Measurements from ENCODE around the gene BCL2L2.

BCL2L2 gene

GRCh38 chr14:23301288-23301968, 5.2 kb upstream of the BCL2L2 start:
- H3K27ac ChIP-seq (ENCODE audit: low read length) = peak overlapping the region; percentile 99
- H3K27me3 ChIP-seq (ENCODE audit: low read depth, low read length) = no peaks in the 10 kb centered on the region
- no peaks in the 10 kb centered on the region for H3K9me3 ChIP-seq (ENCODE audit: control insufficient read depth in 1 of 2, low read length in 2 of 2)
- H3K4me1 ChIP-seq (ENCODE audit: control insufficient read depth in 1 of 2, insufficient read depth in 2 of 2, low read length in 2 of 2) = peaks cover 13 to 29% of the 10 kb centered on the region in 2 donors
- peaks cover 4 to 24% of the 10 kb centered on the region in 2 donors for H3K36me3 ChIP-seq (ENCODE audit: control insufficient read depth in 1 of 2, insufficient read depth in 2 of 2, low read length in 2 of 2)
- H3K4me3 ChIP-seq (ENCODE audit: low read depth in 1 of 2, low read length in 2 of 2) = peak overlapping the region; percentile 76 to 85

- Histone ChIP-seq H3K36me3 (ENCODE audit: control insufficient read depth in 1 of 2, insufficient read depth in 2 of 2, low read length in 2 of 2) (peaks cover 4 to 24% of the 10 kb centered on the region in 2 donors), H3K27me3 (ENCODE audit: low read depth, low read length) (no peaks in the 10 kb centered on the region), H3K9me3 (ENCODE audit: control insufficient read depth in 1 of 2, low read length in 2 of 2) (no peaks in the 10 kb centered on the region), H3K4me3 (ENCODE audit: low read depth in 1 of 2, low read length in 2 of 2) (peak overlapping the region; percentile 76 to 85), H3K27ac (ENCODE audit: low read length) (peak overlapping the region; percentile 80), H3K4me1 (ENCODE audit: control insufficient read depth in 1 of 2, insufficient read depth in 2 of 2, low read length in 2 of 2) (peaks cover 13 to 29% of the 10 kb centered on the region in 2 donors)
Observed at GRCh38 chr14:23301969-23302289, 4.7 kb upstream of the BCL2L2 start.

GRCh38 chr14:23302290-23303225, 4.1 kb upstream of the BCL2L2 start, which contains the start of gene PPP1R3E:
PPP1R3E (minus strand) TSS chr14:23302859; CDS start chr14:23302576, 283 bp downstream.
- Histone ChIP-seq H3K27ac (ENCODE audit: low read length) (peak within 1 kb of the TSS; percentile 80), H3K4me1 (ENCODE audit: control insufficient read depth in 1 of 2, insufficient read depth in 2 of 2, low read length in 2 of 2) (peaks cover 20 to 33% of the 10 kb centered on the region in 2 donors), H3K27me3 (ENCODE audit: low read depth, low read length) (no peaks in the 10 kb centered on the region), H3K9me3 (ENCODE audit: control insufficient read depth in 1 of 2, low read length in 2 of 2) (no peaks in the 10 kb centered on the region), H3K36me3 (ENCODE audit: control insufficient read depth in 1 of 2, insufficient read depth in 2 of 2, low read length in 2 of 2) (peaks cover 0 to 18% of the 10 kb centered on the region in 2 donors), H3K4me3 (ENCODE audit: low read depth in 1 of 2, low read length in 2 of 2) (peak within 1 kb of the TSS; percentile 76 to 85)

GRCh38 chr14:23307146-23307530, 505 bp downstream of the BCL2L2 start:
- Histone ChIP-seq H3K27me3 (ENCODE audit: low read depth, low read length) (no peaks in the 10 kb centered on the region), H3K36me3 (ENCODE audit: control insufficient read depth in 1 of 2, insufficient read depth in 2 of 2, low read length in 2 of 2) (peaks cover 18 to 22% of the 10 kb centered on the region in 2 donors), H3K9me3 (ENCODE audit: control insufficient read depth in 1 of 2, low read length in 2 of 2) (no peaks in the 10 kb centered on the region), H3K4me3 (ENCODE audit: low read depth in 1 of 2, low read length in 2 of 2) (peak overlapping the region; percentile 67 to 95), H3K27ac (ENCODE audit: low read length) (peak overlapping the region; percentile 97), H3K4me1 (ENCODE audit: control insufficient read depth in 1 of 2, insufficient read depth in 2 of 2, low read length in 2 of 2) (peaks cover 20 to 48% of the 10 kb centered on the region in 2 donors)

GRCh38 chr14:23307687-23308644, 1.3 kb downstream of the BCL2L2 start:
- Histone ChIP-seq H3K36me3 (ENCODE audit: control insufficient read depth in 1 of 2, insufficient read depth in 2 of 2, low read length in 2 of 2) (peaks cover 18 to 22% of the 10 kb centered on the region in 2 donors), H3K27me3 (ENCODE audit: low read depth, low read length) (no peaks in the 10 kb centered on the region), H3K4me1 (ENCODE audit: control insufficient read depth in 1 of 2, insufficient read depth in 2 of 2, low read length in 2 of 2) (peaks cover 20 to 47% of the 10 kb centered on the region in 2 donors), H3K27ac (ENCODE audit: low read length) (peak overlapping the region; percentile 97), H3K9me3 (ENCODE audit: control insufficient read depth in 1 of 2, low read length in 2 of 2) (no peaks in the 10 kb centered on the region), H3K4me3 (ENCODE audit: low read depth in 1 of 2, low read length in 2 of 2) (peak overlapping the region; percentile 67 to 95)

GRCh38 chr14:23308721-23309445, 2.2 kb downstream of the BCL2L2 start:
- Histone ChIP-seq H3K36me3 (ENCODE audit: control insufficient read depth in 1 of 2, insufficient read depth in 2 of 2, low read length in 2 of 2) (peaks cover 18 to 22% of the 10 kb centered on the region in 2 donors), H3K4me3 (ENCODE audit: low read depth in 1 of 2, low read length in 2 of 2) (peak overlapping the region in 1 of 2 donors; percentile 67), H3K27me3 (ENCODE audit: low read depth, low read length) (no peaks in the 10 kb centered on the region), H3K4me1 (ENCODE audit: control insufficient read depth in 1 of 2, insufficient read depth in 2 of 2, low read length in 2 of 2) (peaks cover 20 to 47% of the 10 kb centered on the region in 2 donors), H3K27ac (ENCODE audit: low read length) (no peak overlapping the region), H3K9me3 (ENCODE audit: control insufficient read depth in 1 of 2, low read length in 2 of 2) (no peaks in the 10 kb centered on the region)

GRCh38 chr14:23310546-23310945, 3.9 kb downstream of the BCL2L2 start:
- peaks cover 20 to 47% of the 10 kb centered on the region in 2 donors for H3K4me1 ChIP-seq (ENCODE audit: control insufficient read depth in 1 of 2, insufficient read depth in 2 of 2, low read length in 2 of 2)

GRCh38 chr14:23316300-23316699, 9.7 kb downstream of the BCL2L2 start:
- no peak overlapping the region for H3K27ac ChIP-seq (ENCODE audit: low read length)
- H3K36me3 ChIP-seq (ENCODE audit: control insufficient read depth in 1 of 2, insufficient read depth in 2 of 2, low read length in 2 of 2) = peaks cover under 1 to 6% of the 10 kb centered on the region in 2 donors
- no peaks in the 10 kb centered on the region for H3K27me3 ChIP-seq (ENCODE audit: low read depth, low read length)
- no peak overlapping the region for H3K4me3 ChIP-seq (ENCODE audit: low read depth in 1 of 2, low read length in 2 of 2)
- H3K4me1 ChIP-seq (ENCODE audit: control insufficient read depth in 1 of 2, insufficient read depth in 2 of 2, low read length in 2 of 2) = peaks cover 0 to 5% of the 10 kb centered on the region in 2 donors
- H3K9me3 ChIP-seq (ENCODE audit: control insufficient read depth in 1 of 2, low read length in 2 of 2) = no peaks in the 10 kb centered on the region

More at GRCh38 chr14:23310546-23310945, 3.9 kb downstream of the BCL2L2 start:
- Histone ChIP-seq H3K27ac (ENCODE audit: low read length) (no peak overlapping the region), H3K4me3 (ENCODE audit: low read depth in 1 of 2, low read length in 2 of 2) (no peak overlapping the region), H3K9me3 (ENCODE audit: control insufficient read depth in 1 of 2, low read length in 2 of 2) (no peaks in the 10 kb centered on the region), H3K27me3 (ENCODE audit: low read depth, low read length) (no peaks in the 10 kb centered on the region), H3K36me3 (ENCODE audit: control insufficient read depth in 1 of 2, insufficient read depth in 2 of 2, low read length in 2 of 2) (peaks cover 18 to 22% of the 10 kb centered on the region in 2 donors)

- no peaks in the 10 kb centered on the region for H3K27me3 ChIP-seq (ENCODE audit: low read depth, low read length)
- peak overlapping the region; percentile 56 to 72 for H3K4me3 ChIP-seq (ENCODE audit: low read depth in 1 of 2, low read length in 2 of 2)
- H3K27ac ChIP-seq (ENCODE audit: low read length) = peak overlapping the region; percentile 94
- peaks cover 11 to 19% of the 10 kb centered on the region in 2 donors for H3K4me1 ChIP-seq (ENCODE audit: control insufficient read depth in 1 of 2, insufficient read depth in 2 of 2, low read length in 2 of 2)
- no peaks in the 10 kb centered on the region for H3K9me3 ChIP-seq (ENCODE audit: control insufficient read depth in 1 of 2, low read length in 2 of 2)
- peaks cover 18 to 22% of the 10 kb centered on the region in 2 donors for H3K36me3 ChIP-seq (ENCODE audit: control insufficient read depth in 1 of 2, insufficient read depth in 2 of 2, low read length in 2 of 2)
Observed at GRCh38 chr14:23319746-23320583, 13.3 kb downstream of the BCL2L2 start.

Measured in muscle layer of duodenum (tissue), 2 donors.